Measurements from ENCODE around the gene SHC2. TPM values are rescaled to one million over a fixed set of nuclear protein-coding genes. Genes with fewer than 3 reads are reported as not detected.

SHC2 gene
- total and polyA plus RNA-seq, 2 of the 8 experiments (the other 6 are each of a cell fraction or from before 2014, with no cell fraction given): 4.4 to 7.3 TPM

DNA sequence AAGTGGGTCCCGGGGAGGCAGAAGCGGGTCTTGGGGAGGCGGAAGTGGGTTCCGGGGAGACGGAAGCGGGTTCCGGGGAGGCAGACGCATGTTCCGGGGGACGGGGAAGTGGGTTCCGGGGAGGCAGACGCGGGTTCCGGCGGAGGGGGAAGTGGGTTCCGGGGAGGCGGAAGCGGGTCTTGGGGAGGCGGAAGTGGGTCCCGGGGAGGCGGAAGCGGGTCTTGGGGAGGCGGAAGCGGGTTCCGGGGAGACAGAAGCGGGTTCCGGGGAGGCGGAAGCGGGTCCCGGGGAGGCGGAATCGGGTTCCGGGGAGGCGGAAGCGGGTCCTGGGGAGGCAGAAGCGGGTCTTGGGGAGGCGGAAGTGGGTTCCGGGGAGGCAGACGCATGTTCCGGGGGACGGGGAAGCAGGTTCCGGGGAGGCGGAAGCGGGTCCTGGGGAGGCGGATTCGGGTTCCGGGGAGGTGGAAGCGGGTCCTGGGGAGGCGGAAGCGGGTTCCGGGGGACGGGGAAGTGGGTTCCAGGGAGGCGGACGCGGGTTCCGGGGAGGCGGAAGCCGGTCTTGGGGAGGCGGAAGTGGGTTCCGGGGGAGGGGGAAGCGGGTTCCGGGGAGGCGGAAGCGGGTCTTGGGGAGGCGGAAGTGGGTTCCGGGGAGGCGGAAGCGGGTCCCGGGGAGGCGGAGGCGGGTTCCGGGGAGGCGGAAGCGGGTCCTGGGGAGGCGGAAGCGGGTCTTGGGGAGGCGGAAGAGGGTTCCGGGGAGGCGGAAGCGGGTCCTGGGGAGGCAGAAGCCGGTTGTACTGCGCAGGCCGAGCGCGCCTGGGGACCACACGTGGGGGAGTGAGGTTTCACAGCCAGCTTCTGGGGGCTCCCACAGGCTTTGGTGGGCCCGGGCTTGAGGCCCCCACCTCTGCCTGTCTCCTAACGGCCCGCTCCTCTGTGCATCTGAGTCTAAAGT lies 2.5 kb downstream of the SHC2 start:
- WGBS, 2 experiments (ENCODE audit: extremely low coverage in 1 of 2, insufficient coverage in 1 of 2, insufficient read length in 1 of 2, insufficient replicate concordance in 2 of 2, low coverage in 1 of 2, low lambda C conversion rate in 2 of 2, missing lambda C conversion rate in 1 of 2): 91% methylated on average over 24 of the region's 89 CpGs; no CpG with 5 or more reads in 1 of the 2 experiments
- Histone ChIP-seq H2AFZ (ENCODE audit: low read length) (no peak overlapping the region), H2BK12ac (ENCODE audit: low read depth, low read length) (no peak overlapping the region), H3K18ac (ENCODE audit: extremely low read depth, low read length) (no peak overlapping the region), H3K9ac (replicated peaks in 1 of 4; ENCODE audit: extremely low read depth in 1 of 4, low read depth in 3 of 4, low read length in 3 of 4) (no peak overlapping the region), H2BK5ac (ENCODE audit: low read depth, low read length) (no peak overlapping the region), H3K23ac (ENCODE audit: insufficient read length) (no peak overlapping the region), H4K20me1 (replicated peaks in 1 of 2; ENCODE audit: control insufficient read depth in 1 of 2, insufficient read depth in 2 of 2, low read length in 2 of 2) (peaks cover 0 to 2% of the 10 kb centered on the region in 2 experiments), H3K79me2 (ENCODE audit: control insufficient read depth in 1 of 2, insufficient read depth in 2 of 2, low read length in 2 of 2) (no peaks in the 10 kb centered on the region), H3K79me1 (ENCODE audit: low read depth, low read length) (no peaks in the 10 kb centered on the region), H3K4me1 (replicated peaks in 1 of 4; ENCODE audit: control insufficient read depth in 3 of 4, insufficient read depth in 4 of 4, low read length in 3 of 4) (peaks cover 1 to 10% (median 2%) of the 10 kb centered on the region in 4 experiments; a peak in 3 of 7 replicates), H3K9me3 (ENCODE audit: insufficient read depth in 2 of 2, low read depth in 1 of 2, low read length in 1 of 2) (peaks cover 0 to 2% of the 10 kb centered on the region in 2 experiments; a peak in 1 of 4 replicates), H3K4ac (replicated peaks; ENCODE audit: insufficient read length, low read depth, low read length) (no peak overlapping the region), H3K27me3 (replicated peaks in 1 of 4; ENCODE audit: control insufficient read depth in 3 of 4, extremely low read depth in 1 of 4, insufficient read depth in 3 of 4, low read length in 3 of 4) (peaks cover 7 to 32% (median 27%) of the 10 kb centered on the region in 4 experiments), H3K4me2 (ENCODE audit: insufficient read depth in 1 of 2, low read depth in 2 of 2, low read length in 2 of 2) (no peak overlapping the region; a peak in 1 of 4 replicates), H2AK5ac (ENCODE audit: low read depth, low read length) (no peak overlapping the region), H4K8ac (ENCODE audit: extremely low read depth, insufficient read depth, low read length) (no peak overlapping the region), H3K56ac (replicated peaks; ENCODE audit: insufficient read length, low read depth, low read length) (no peak overlapping the region), H2BK15ac (ENCODE audit: low read length) (no peak overlapping the region), H2BK120ac (replicated peaks; ENCODE audit: low read depth, low read length) (no peak overlapping the region), H3K36me3 (ENCODE audit: control insufficient read depth in 2 of 4, insufficient read depth in 4 of 4, low read length in 3 of 4) (no peaks in the 10 kb centered on the region), H4K5ac (ENCODE audit: insufficient read length, low read depth, low read length) (no peak overlapping the region), H3K27ac (ENCODE audit: low read depth, low read length) (no peak overlapping the region), H3K14ac (ENCODE audit: insufficient read length) (no peak overlapping the region), H3K23me2 (ENCODE audit: low read depth, low read length) (peaks cover 6% of the 10 kb centered on the region; the same call in 1 of the 2 replicates), H3K4me3 (ENCODE audit: extremely low read depth in 1 of 4, insufficient read depth in 2 of 4, low read depth in 3 of 4, low read length in 4 of 4) (no peak overlapping the region), H4K91ac (replicated peaks; ENCODE audit: insufficient read length, low read length) (no peak overlapping the region), H2BK20ac (ENCODE audit: low read length) (no peak overlapping the region)
- no peak for DNase-seq (ENCODE audit: low read depth in 1 of 2, low spot score in 2 of 2)
- TF ChIP-seq MAFK (IDR thresholded peaks at IDR 0.05; ENCODE audit: low read depth, low read length) (no peak), GTF2F1 (IDR thresholded peaks at IDR 0.05; ENCODE audit: borderline replicate concordance, low read depth, low read length) (no peak)
- TF ChIP-seq, protein P1, sequence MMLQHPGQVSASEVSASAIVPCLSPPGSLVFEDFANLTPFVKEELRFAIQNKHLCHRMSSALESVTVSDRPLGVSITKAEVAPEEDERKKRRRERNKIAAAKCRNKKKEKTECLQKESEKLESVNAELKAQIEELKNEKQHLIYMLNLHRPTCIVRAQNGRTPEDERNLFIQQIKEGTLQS (IDR thresholded peaks at IDR 0.05; ENCODE audit: insufficient read depth, low read depth, low read length): no peak
- ChIA-PET CTCF (ENCODE audit: partially characterized antibody) (no interaction called here), POLR2A (ENCODE audit: partially characterized antibody) (no interaction called here)
- no peak for FAIRE-seq

Data from H1 (cell line).